Endodermal cell (in vitro differentiated cells): ENCODE results near the gene METAP1D. TPM values are rescaled to one million over a fixed set of nuclear protein-coding genes. Genes with fewer than 3 reads are reported as not detected.

Experiments
- DNase-seq: peaks from one replicate; pipeline ENCODE4 v3.0.0-alpha.2; 2017
- H3K27ac ChIP-seq: 2 replicates; pipeline ENCODE4 v1.5.1; 2013; ENCODE audit warnings: mild to moderate bottlenecking, low read depth, low read length, moderate library complexity
- H3K27me3 ChIP-seq: 2 replicates; pipeline ENCODE4 v1.6.1; 2013; ENCODE audit warnings: mild to moderate bottlenecking, low read length, moderate library complexity; ENCODE audit not compliant: insufficient read depth, control insufficient read depth, poor library complexity, severe bottlenecking
- H3K36me3 ChIP-seq: 2 replicates; pipeline ENCODE4 v1.7.0; 2013; ENCODE audit warnings: mild to moderate bottlenecking, low read length, moderate library complexity; ENCODE audit not compliant: control insufficient read depth, insufficient read depth
- H3K4me1 ChIP-seq: one replicate; pipeline ENCODE4 v1.7.0; 2013; ENCODE audit warnings: low read length; ENCODE audit not compliant: control insufficient read depth, insufficient read depth
- H3K4me3 ChIP-seq: 2 replicates; pipeline ENCODE4 v1.5.1; 2013; ENCODE audit warnings: mild to moderate bottlenecking, low read length, moderate library complexity
- H3K9ac ChIP-seq: 2 replicates; pipeline ENCODE4 v1.6.1; 2013; ENCODE audit warnings: mild to moderate bottlenecking, low read length, moderate library complexity; ENCODE audit not compliant: poor library complexity, severe bottlenecking; ENCODE audit errors: extremely low read depth
- H3K9me3 ChIP-seq: 2 replicates; pipeline ENCODE4 v1.6.1; 2013; ENCODE audit warnings: mild to moderate bottlenecking, low read length, moderate library complexity; ENCODE audit not compliant: control insufficient read depth
- H3K27ac Mint-ChIP-seq: 2 replicates; pipeline ENCODE4 v1.8.0; 2020; ENCODE audit warnings: mixed read lengths
- H3K27me3 Mint-ChIP-seq: 2 replicates; pipeline ENCODE4 v1.8.0; 2021; ENCODE audit warnings: mild to moderate bottlenecking, mixed read lengths; ENCODE audit not compliant: insufficient read depth
- H3K36me3 Mint-ChIP-seq: 2 replicates; pipeline ENCODE4 v1.8.0; 2020; ENCODE audit warnings: low read depth, mixed read lengths
- H3K4me1 Mint-ChIP-seq: 2 replicates; pipeline ENCODE4 v1.8.0; 2020; ENCODE audit warnings: mixed read lengths
- H3K4me3 Mint-ChIP-seq: 2 replicates; pipeline ENCODE4 v1.8.0; 2020; ENCODE audit warnings: mild to moderate bottlenecking, moderate library complexity, mixed read lengths
- H3K9me3 Mint-ChIP-seq: 2 replicates; pipeline ENCODE4 v1.8.0; 2020; ENCODE audit warnings: mild to moderate bottlenecking, mixed read lengths
- CTCF ChIP-seq: fragments of 200-600 bp; sonication (generic); conservative IDR thresholded peaks from 2 replicates; pipeline ENCODE4 v1.5.0; 2021; ENCODE audit warnings: antibody characterized with exemption, mild to moderate bottlenecking
- WGBS, 2 experiments: methylation state at CpG; one replicate each; pipeline versions ENCODE4 v1.1.5 to v1.1.7; 2013; ENCODE audit warnings: missing lambda C conversion rate in 2 of 2, mixed read lengths in 1 of 2; ENCODE audit not compliant: insufficient coverage in 1 of 2, insufficient read length in 1 of 2; 5-methylcytosine and 5-hydroxymethylcytosine counted together
- total RNA-seq, 2 donors: library from RNA; stranded (reverse); fragmentation: NEBNext Ultra II Directional in 1 of 2; extraction: Animal tissue kit (Norgen Biotek cat#: 25700) in 1 of 2; gene quantifications; 2 replicates in 1 of 2; 3 replicates in 1 of 2; pipeline ENCODE4 v1.2.1, GENCODE V29; 2021

The METAP1D gene
- total RNA-seq, 2 donors from 2014 or later = 6.0 to 6.5 TPM

GRCh38 chr2:172119089-172119488, 119.3 kb downstream of the METAP1D start:
- Mint-ChIP-seq H3K36me3 (no peaks in the 10 kb centered on the region), H3K4me3 (no peak overlapping the region), H3K9me3 (no peaks in the 10 kb centered on the region), H3K4me1 (no peaks in the 10 kb centered on the region), H3K27ac (no peak overlapping the region), H3K27me3 (peaks cover 13% of the 10 kb centered on the region)
- no peak overlapping the region for H3K4me3 ChIP-seq
- no peak overlapping the region for H3K27ac ChIP-seq
- H3K4me1 ChIP-seq = no peaks in the 10 kb centered on the region
- no peaks in the 10 kb centered on the region for H3K36me3 ChIP-seq
- no peaks in the 10 kb centered on the region for H3K9me3 ChIP-seq
- no peak for TF ChIP-seq CTCF
- no peak for DNase-seq
- H3K9ac ChIP-seq = no peak overlapping the region
- H3K27me3 ChIP-seq = no peaks in the 10 kb centered on the region

- Histone ChIP-seq H3K27me3 (no peaks in the 10 kb centered on the region), H3K36me3 (no peaks in the 10 kb centered on the region), H3K4me1 (no peaks in the 10 kb centered on the region), H3K9me3 (no peaks in the 10 kb centered on the region), H3K9ac (no peak overlapping the region), H3K27ac (no peak overlapping the region), H3K4me3 (no peak overlapping the region)
- H3K4me1 Mint-ChIP-seq = no peaks in the 10 kb centered on the region
- H3K4me3 Mint-ChIP-seq = no peak overlapping the region
- no peaks in the 10 kb centered on the region for H3K36me3 Mint-ChIP-seq
- H3K27ac Mint-ChIP-seq = no peak overlapping the region
- H3K9me3 Mint-ChIP-seq = no peaks in the 10 kb centered on the region
- WGBS, 2 experiments = 90 to 100% methylated on average over 1 to 2 of the region's 2 CpGs
- H3K27me3 Mint-ChIP-seq = peaks cover 13% of the 10 kb centered on the region
- no peak for DNase-seq
- TF ChIP-seq CTCF = no peak
Observed at GRCh38 chr2:172120118-172120517, 120.4 kb downstream of the METAP1D start.

- Histone ChIP-seq H3K36me3 (no peaks in the 10 kb centered on the region), H3K4me3 (no peak overlapping the region), H3K27ac (no peak overlapping the region), H3K4me1 (no peaks in the 10 kb centered on the region), H3K9me3 (no peaks in the 10 kb centered on the region), H3K27me3 (no peaks in the 10 kb centered on the region), H3K9ac (no peak overlapping the region)
- Mint-ChIP-seq H3K27ac (no peak overlapping the region), H3K27me3 (peaks cover 35% of the 10 kb centered on the region), H3K36me3 (no peaks in the 10 kb centered on the region), H3K4me1 (peaks cover 10% of the 10 kb centered on the region), H3K9me3 (no peaks in the 10 kb centered on the region), H3K4me3 (no peak overlapping the region)
- TF ChIP-seq CTCF = no peak
- no peak for DNase-seq
Observed at GRCh38 chr2:172128484-172128883, 128.7 kb downstream of the METAP1D start.
